Erythroblast (primary cell): Measurements from ENCODE around the gene LCN2.

ENCODE experiments used
- GATA1 ChIP-seq: IDR thresholded peaks from 2 replicates; pipeline ENCODE4 v1.6.1; 2011; ENCODE audit warnings: low read depth, mild to moderate bottlenecking, control low read depth, low read length, moderate library complexity
- POLR2A ChIP-seq: IDR thresholded peaks from 2 replicates; pipeline ENCODE4 v1.6.1; 2011; ENCODE audit warnings: mild to moderate bottlenecking, low read length

- TF ChIP-seq POLR2A: no peak
- TF ChIP-seq GATA1: no peak
Observed at GRCh38 chr9:128120061-128120740, 29.1 kb upstream of the LCN2 start.
